T-helper 17 cell (primary cell): ENCODE results near the gene C1orf21. TPM values are rescaled to one million over a fixed set of nuclear protein-coding genes. Genes with fewer than 3 reads are reported as not detected.

Experiments
- ATAC-seq: fragments of 150-1000 bp; cut with Tn5 transposase; 2 replicates; pipeline ENCODE4 v1.10.0; 2021; ENCODE audit warnings: mild to moderate bottlenecking, moderate library complexity
- DNase-seq, 3 donors: peaks; one replicate each; pipeline versions ENCODE4 v3.0.0 to v3.0.0-alpha.2; 2020 to 2021
- H3K9me3 ChIP-seq: one replicate; pipeline ENCODE4 v1.7.0; 2013; ENCODE audit warnings: low read length, mild to moderate bottlenecking; ENCODE audit not compliant: control insufficient read depth, poor library complexity, severe bottlenecking
- H3K27ac Mint-ChIP-seq: one replicate; pipeline ENCODE4 v1.8.0; 2022; ENCODE audit warnings: mild to moderate bottlenecking, moderate library complexity, mixed read lengths
- H3K27me3 Mint-ChIP-seq: one replicate; pipeline ENCODE4 v1.8.0; 2022; ENCODE audit warnings: mixed read lengths
- H3K36me3 Mint-ChIP-seq: one replicate; pipeline ENCODE4 v1.8.0; 2022; ENCODE audit warnings: low read depth, mixed read lengths
- H3K4me1 Mint-ChIP-seq: one replicate; pipeline ENCODE4 v1.8.0; 2022; ENCODE audit warnings: mild to moderate bottlenecking, mixed read lengths
- H3K4me3 Mint-ChIP-seq: one replicate; pipeline ENCODE4 v1.8.0; 2022; ENCODE audit warnings: mild to moderate bottlenecking, moderate library complexity, mixed read lengths
- total RNA-seq, 4 donors: library from RNA in 2 of 4; stranded (reverse) in 2 of 4; gene quantifications; one replicate each; pipeline ENCODE4 v1.2.3 and lab custom pipeline; 2022 to 2026

The C1orf21 gene
- total RNA-seq, 2 donors from 2014 or later: 0.78 to 1.1 TPM

- DNase-seq (no peak), ATAC-seq (no peak)
- Mint-ChIP-seq H3K4me3 (no peak overlapping the region), H3K27ac (no peak overlapping the region), H3K36me3 (no peaks in the 10 kb centered on the region), H3K4me1 (peaks cover 2% of the 10 kb centered on the region), H3K27me3 (peaks cover 26% of the 10 kb centered on the region)
- H3K9me3 ChIP-seq: no peaks in the 10 kb centered on the region
These were observed 69.0 kb downstream of the C1orf21 start for GRCh38 chr1:184455786-184456185.

GRCh38 chr1:184456189-184456588, 69.4 kb downstream of the C1orf21 start:
- H3K36me3 Mint-ChIP-seq: no peaks in the 10 kb centered on the region
- H3K9me3 ChIP-seq: no peaks in the 10 kb centered on the region
- DNase-seq: no peak
- H3K27ac Mint-ChIP-seq: no peak overlapping the region
- H3K4me1 Mint-ChIP-seq: peaks cover 2% of the 10 kb centered on the region
- no peak for ATAC-seq
- H3K4me3 Mint-ChIP-seq: no peak overlapping the region
- peaks cover 26% of the 10 kb centered on the region for H3K27me3 Mint-ChIP-seq

GRCh38 chr1:184457500-184457899, 70.7 kb downstream of the C1orf21 start:
- Mint-ChIP-seq H3K27ac (no peak overlapping the region), H3K36me3 (no peaks in the 10 kb centered on the region), H3K4me1 (peaks cover 2% of the 10 kb centered on the region), H3K27me3 (peaks cover 38% of the 10 kb centered on the region), H3K4me3 (no peak overlapping the region)
- no peak for DNase-seq
- H3K9me3 ChIP-seq: no peaks in the 10 kb centered on the region
- ATAC-seq: no peak

GRCh38 chr1:184461321-184461720, 74.5 kb downstream of the C1orf21 start:
- no peaks in the 10 kb centered on the region for H3K9me3 ChIP-seq
- no peak for ATAC-seq
- no peaks in the 10 kb centered on the region for H3K36me3 Mint-ChIP-seq
- peaks cover 44% of the 10 kb centered on the region for H3K27me3 Mint-ChIP-seq
- no peak for DNase-seq
- H3K27ac Mint-ChIP-seq: no peak overlapping the region
- H3K4me3 Mint-ChIP-seq: no peak overlapping the region
- peaks cover 2% of the 10 kb centered on the region for H3K4me1 Mint-ChIP-seq

- H3K27me3 Mint-ChIP-seq: peaks cover 47% of the 10 kb centered on the region
- DNase-seq: no peak
- no peaks in the 10 kb centered on the region for H3K9me3 ChIP-seq
- no peaks in the 10 kb centered on the region for H3K4me1 Mint-ChIP-seq
- no peak overlapping the region for H3K4me3 Mint-ChIP-seq
- no peak for ATAC-seq
- no peaks in the 10 kb centered on the region for H3K36me3 Mint-ChIP-seq
- no peak overlapping the region for H3K27ac Mint-ChIP-seq
These were observed 75.3 kb downstream of the C1orf21 start for GRCh38 chr1:184462155-184462554.

- Mint-ChIP-seq H3K27me3 (peaks cover 53% of the 10 kb centered on the region), H3K4me1 (no peaks in the 10 kb centered on the region), H3K36me3 (no peaks in the 10 kb centered on the region), H3K4me3 (no peak overlapping the region), H3K27ac (no peak overlapping the region)
- ATAC-seq: no peak
- H3K9me3 ChIP-seq: no peaks in the 10 kb centered on the region
- no peak for DNase-seq
These were observed 76.2 kb downstream of the C1orf21 start for GRCh38 chr1:184462990-184463389.

- Mint-ChIP-seq H3K27ac (no peak overlapping the region), H3K36me3 (no peaks in the 10 kb centered on the region), H3K4me3 (no peak overlapping the region), H3K4me1 (no peaks in the 10 kb centered on the region), H3K27me3 (peaks cover 50% of the 10 kb centered on the region)
- ATAC-seq (no peak), DNase-seq (no peak)
- no peaks in the 10 kb centered on the region for H3K9me3 ChIP-seq
These were observed 76.9 kb downstream of the C1orf21 start for GRCh38 chr1:184463680-184464079.

GRCh38 chr1:184464757-184465156, 77.9 kb downstream of the C1orf21 start:
- Mint-ChIP-seq H3K4me3 (no peak overlapping the region), H3K36me3 (no peaks in the 10 kb centered on the region), H3K27ac (no peak overlapping the region), H3K27me3 (peaks cover 50% of the 10 kb centered on the region), H3K4me1 (no peaks in the 10 kb centered on the region)
- DNase-seq: no peak
- H3K9me3 ChIP-seq: no peaks in the 10 kb centered on the region
- ATAC-seq: no peak

GRCh38 chr1:184465489-184466146, 78.8 kb downstream of the C1orf21 start:
- no peak for ATAC-seq
- no peak overlapping the region for H3K27ac Mint-ChIP-seq
- H3K36me3 Mint-ChIP-seq: no peaks in the 10 kb centered on the region
- H3K9me3 ChIP-seq: no peaks in the 10 kb centered on the region
- peaks cover 55% of the 10 kb centered on the region for H3K27me3 Mint-ChIP-seq
- no peaks in the 10 kb centered on the region for H3K4me1 Mint-ChIP-seq
- DNase-seq: no peak
- H3K4me3 Mint-ChIP-seq: no peak overlapping the region

- Mint-ChIP-seq H3K36me3 (no peaks in the 10 kb centered on the region), H3K4me1 (no peaks in the 10 kb centered on the region), H3K27ac (no peak overlapping the region), H3K27me3 (peaks cover 49% of the 10 kb centered on the region), H3K4me3 (no peak overlapping the region)
- ATAC-seq (no peak), DNase-seq (no peak)
- H3K9me3 ChIP-seq: no peaks in the 10 kb centered on the region
These were observed 80.5 kb downstream of the C1orf21 start for GRCh38 chr1:184467295-184467694.

- H3K27me3 Mint-ChIP-seq: peaks cover 55% of the 10 kb centered on the region
- ATAC-seq: no peak
- DNase-seq: no peak
- no peaks in the 10 kb centered on the region for H3K9me3 ChIP-seq
- no peaks in the 10 kb centered on the region for H3K36me3 Mint-ChIP-seq
- H3K4me1 Mint-ChIP-seq: no peaks in the 10 kb centered on the region
- no peak overlapping the region for H3K27ac Mint-ChIP-seq
- no peak overlapping the region for H3K4me3 Mint-ChIP-seq
These were observed 82.6 kb downstream of the C1orf21 start for GRCh38 chr1:184469396-184469795.

GRCh38 chr1:184471686-184472085, 84.9 kb downstream of the C1orf21 start:
- ATAC-seq (no peak), DNase-seq (no peak)
- Mint-ChIP-seq H3K27ac (no peak overlapping the region), H3K4me3 (no peak overlapping the region), H3K36me3 (no peaks in the 10 kb centered on the region), H3K4me1 (no peaks in the 10 kb centered on the region), H3K27me3 (peaks cover 51% of the 10 kb centered on the region)
- H3K9me3 ChIP-seq: no peaks in the 10 kb centered on the region

GRCh38 chr1:184472136-184472535, 85.3 kb downstream of the C1orf21 start:
- Mint-ChIP-seq H3K36me3 (no peaks in the 10 kb centered on the region), H3K4me3 (no peak overlapping the region), H3K27ac (no peak overlapping the region), H3K4me1 (no peaks in the 10 kb centered on the region), H3K27me3 (peaks cover 46% of the 10 kb centered on the region)
- H3K9me3 ChIP-seq: no peaks in the 10 kb centered on the region
- ATAC-seq (no peak), DNase-seq (no peak)

GRCh38 chr1:184473176-184473966, 86.5 kb downstream of the C1orf21 start:
- H3K9me3 ChIP-seq: no peaks in the 10 kb centered on the region
- DNase-seq (no peak), ATAC-seq (no peak)
- Mint-ChIP-seq H3K27me3 (peaks cover 35% of the 10 kb centered on the region), H3K27ac (no peak overlapping the region), H3K4me3 (no peak overlapping the region), H3K36me3 (no peaks in the 10 kb centered on the region), H3K4me1 (no peaks in the 10 kb centered on the region)
